HG02763 (cell line): ENCODE data around the gene FOXN3.
A peak's percentile ranks its signal among the peaks of the same experiment; 100 is the strongest.
"Not testable (repeated sequence)": the region's sequence is repeated elsewhere in the genome, so short reads cannot be mapped to it uniquely, and the experiment has no call there.

Experiments used
- ATAC-seq: cut with Tn5 transposase; IDR thresholded peaks from one replicate; pipeline ENCODE4 v1.9.1; 2021; ENCODE audit warnings: mild to moderate bottlenecking, moderate library complexity; ENCODE audit not compliant: unreplicated experiment

Gene FOXN3

GRCh38 chr14:89178800-89179535 is 238.1 kb downstream of the FOXN3 start:
- no peak for ATAC-seq

GRCh38 chr14:89178376-89178775 is 238.7 kb downstream of the FOXN3 start:
- ATAC-seq: no peak

DNA sequence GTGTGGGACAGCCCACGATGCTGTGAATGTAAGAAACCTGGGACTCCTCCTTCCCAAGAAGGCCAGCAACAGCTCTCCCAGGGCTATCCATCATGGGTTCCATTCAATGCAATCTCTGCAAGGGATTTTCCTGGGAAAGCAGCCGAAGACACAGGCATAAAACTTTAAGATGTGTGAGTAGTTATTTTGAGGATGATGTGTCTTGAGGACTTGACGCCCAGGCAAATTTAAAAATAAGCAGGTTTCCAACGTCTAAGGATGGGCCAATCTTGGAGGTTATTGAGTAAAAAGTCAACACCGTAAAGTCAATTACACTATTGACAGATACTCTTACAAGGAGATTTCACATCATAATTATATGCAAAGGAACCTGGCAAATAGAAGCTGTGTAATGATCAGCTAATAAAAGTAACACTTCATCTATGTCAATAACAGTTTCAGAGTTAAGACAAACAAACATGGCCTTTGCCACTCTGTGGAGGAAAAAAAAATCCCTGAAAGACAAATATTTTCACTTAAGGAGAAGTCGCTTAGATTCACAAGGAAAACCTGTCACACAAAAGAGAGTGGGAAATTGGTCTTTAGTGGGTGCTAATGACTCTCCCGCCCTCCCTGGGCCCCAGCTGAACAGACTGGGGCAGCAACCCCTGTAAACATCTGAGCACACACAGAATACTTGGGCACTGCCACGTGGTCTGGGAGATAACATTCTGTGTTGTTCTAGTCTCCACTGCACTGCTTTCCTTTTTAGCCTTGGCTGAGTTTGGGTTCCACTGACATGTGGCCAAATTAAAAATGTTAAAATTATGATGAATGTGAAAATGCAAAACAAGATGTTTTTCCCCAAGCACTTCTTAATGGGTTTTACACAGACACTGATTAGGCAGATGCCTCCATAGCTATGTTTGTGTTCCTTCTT is 240.9 kb downstream of the FOXN3 start:
- ATAC-seq: no peak

DNA sequence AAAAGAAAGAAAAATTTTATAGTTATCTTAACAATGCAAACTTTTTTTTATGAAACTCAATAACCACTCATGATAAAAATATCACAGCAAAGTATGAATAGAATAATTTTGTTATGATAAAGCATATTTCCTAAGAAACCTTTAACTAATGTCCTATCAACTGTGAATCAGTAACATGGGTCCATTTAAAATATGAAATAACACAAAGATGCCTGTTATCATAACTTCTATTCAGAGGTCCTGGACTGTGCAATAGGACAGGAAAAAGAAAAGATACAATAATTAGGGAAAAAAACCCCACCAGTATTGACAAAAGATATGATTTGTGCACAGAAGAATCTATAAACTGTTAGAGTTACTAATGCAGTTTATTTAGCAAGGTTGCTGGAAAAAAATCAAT is 245.4 kb downstream of the FOXN3 start:
- no peak for ATAC-seq

- no peak for ATAC-seq
These were observed 245.9 kb downstream of the FOXN3 start for GRCh38 chr14:89171168-89171567.

GRCh38 chr14:89167705-89168104 is 249.3 kb downstream of the FOXN3 start:
- no peak for ATAC-seq

DNA sequence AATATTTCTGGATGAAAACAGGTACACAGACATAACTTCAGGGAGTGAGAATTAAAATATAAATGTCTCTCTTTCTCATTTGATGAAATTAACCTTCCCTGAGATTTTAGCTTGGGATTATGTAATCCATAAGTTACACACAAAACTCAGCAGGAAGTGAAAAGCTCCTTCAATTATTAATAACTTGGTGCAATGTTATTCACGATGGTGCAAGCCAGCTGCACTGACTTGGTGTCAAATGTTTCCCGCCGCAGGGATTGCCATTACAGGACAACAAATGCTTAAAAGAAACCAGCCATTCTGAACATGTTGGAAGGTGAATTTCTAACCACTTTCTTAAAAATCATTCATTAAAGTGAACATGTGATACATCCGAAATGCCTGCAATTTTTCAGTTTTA is 250.4 kb downstream of the FOXN3 start:
- no peak for ATAC-seq

- peak; percentile 55 for ATAC-seq
These were observed 251.5 kb downstream of the FOXN3 start for GRCh38 chr14:89165189-89166181.

- peak; percentile 28 for ATAC-seq
These were observed 252.6 kb downstream of the FOXN3 start for GRCh38 chr14:89164168-89165073.

GRCh38 chr14:89163031-89163636 is 253.9 kb downstream of the FOXN3 start:
- no peak for ATAC-seq

DNA sequence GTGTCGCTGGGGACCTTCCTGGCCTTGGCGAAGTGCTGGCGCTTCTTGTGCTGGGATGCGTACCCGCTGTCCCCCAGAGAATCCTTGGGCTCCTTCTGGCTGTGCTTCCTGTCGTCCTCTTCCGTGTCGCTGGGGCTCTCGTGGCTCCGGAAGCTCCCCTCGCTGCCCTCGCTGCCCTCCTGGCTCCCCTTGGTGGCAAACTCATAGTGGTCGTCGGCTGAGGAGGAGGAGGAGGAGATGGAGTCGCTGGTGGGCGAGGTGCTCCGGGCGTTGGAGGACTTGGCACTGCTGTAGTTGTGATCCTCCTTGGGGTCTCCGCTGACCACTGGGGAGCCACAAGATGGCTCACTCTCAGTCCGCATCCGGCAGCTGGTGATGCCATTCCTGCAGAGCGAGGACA is 254.4 kb downstream of the FOXN3 start:
- ATAC-seq: no peak

- no peak for ATAC-seq
These were observed 256.6 kb downstream of the FOXN3 start for GRCh38 chr14:89160437-89160836.

- ATAC-seq: no peak
These were observed 258.3 kb downstream of the FOXN3 start for GRCh38 chr14:89158701-89159100.

DNA sequence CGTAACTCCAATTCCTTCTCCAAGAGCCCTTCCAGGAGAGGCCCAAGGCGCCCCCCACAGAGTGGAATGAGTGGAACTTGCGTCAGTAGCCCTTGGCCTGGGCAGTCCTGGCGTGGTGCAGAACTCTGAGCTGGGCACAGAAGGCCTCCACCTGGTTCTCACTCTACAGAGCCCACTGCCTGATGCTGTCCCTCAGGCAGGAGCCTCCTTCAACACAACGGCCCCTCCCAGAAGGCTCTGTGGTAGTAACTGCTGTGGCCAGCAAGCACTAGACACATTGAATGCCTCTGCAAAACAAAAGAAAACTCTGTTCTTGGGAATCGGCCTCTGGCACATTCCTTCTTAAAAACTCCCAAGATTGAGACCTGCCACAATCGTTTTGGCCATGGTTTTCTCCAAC is 258.9 kb downstream of the FOXN3 start:
- not testable (repeated sequence) for ATAC-seq

DNA sequence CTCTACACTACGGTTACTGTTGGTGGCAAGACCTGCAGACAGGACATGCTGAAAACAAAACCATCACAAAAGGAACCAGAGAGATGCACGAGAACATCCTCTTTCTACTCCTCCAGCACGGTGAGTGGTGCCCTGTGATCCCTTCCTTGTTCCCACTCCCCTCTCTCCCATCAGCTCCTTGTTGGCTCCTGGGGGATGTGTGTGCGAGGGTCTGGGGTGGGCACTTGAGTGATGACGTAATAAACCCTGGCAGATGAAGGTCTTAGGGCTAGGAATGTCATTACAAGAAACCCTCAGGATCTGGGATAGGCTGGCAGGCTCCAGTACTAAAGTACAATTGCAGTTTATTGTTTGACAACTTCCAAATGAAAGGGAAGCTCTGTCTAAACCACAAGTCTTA is 261.5 kb downstream of the FOXN3 start:
- ATAC-seq: no peak

DNA sequence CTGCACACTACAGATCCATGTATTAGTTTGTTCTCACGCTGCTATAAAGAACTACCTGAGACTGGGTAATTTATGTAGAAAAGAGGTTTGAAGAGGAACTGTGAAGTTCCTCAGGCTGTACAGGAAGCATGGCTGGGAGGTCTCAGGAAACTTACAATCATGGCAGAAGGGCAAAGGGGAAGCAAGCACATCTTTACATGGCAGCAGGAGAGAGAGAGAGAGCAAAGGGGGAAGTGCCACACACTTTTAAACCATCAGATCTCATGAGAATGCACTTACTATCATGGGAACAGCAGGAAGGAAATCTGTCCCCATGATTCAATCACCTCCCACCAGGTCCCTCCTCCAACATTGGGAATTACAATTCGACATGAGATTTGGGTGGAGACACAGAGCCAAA is 265.3 kb downstream of the FOXN3 start:
- ATAC-seq: not testable (repeated sequence)

DNA sequence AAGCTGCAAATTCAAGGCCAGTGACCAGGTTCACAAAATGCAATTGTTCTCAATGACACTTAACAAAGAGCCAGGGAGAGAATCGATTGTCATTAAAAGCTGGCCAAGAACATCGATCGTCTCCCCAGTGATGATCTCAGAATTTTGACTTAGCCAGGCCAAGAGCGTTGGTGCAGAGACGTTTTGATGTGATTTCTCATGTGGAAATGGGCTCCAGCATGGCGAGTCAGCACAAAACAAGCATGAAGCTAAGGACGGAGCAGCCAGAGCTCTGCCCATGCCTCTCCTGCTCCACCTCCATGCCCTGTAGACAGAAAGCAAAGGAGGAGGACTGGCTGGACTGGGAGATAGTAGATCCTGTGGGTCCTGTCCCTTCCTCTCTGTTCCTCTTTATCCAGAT is 270.8 kb downstream of the FOXN3 start:
- no peak for ATAC-seq

- no peak for ATAC-seq
These were observed 272.4 kb downstream of the FOXN3 start for GRCh38 chr14:89144642-89145041.

- no peak for ATAC-seq
These were observed 273.0 kb downstream of the FOXN3 start for GRCh38 chr14:89144066-89144465.
